ENCODE measurements around the gene CRACDL. TPM values are rescaled to one million over a fixed set of nuclear protein-coding genes. Genes with fewer than 3 reads are reported as not detected.

Gene CRACDL
- total RNA-seq, 2 donors from 2014 or later, result 14.8 to 22.4 TPM

GRCh38 chr2:98833172-98833916, 102.7 kb downstream of the CRACDL start:
- ATAC-seq, result peak; percentile 53

GRCh38 chr2:98832172-98832571, 103.9 kb downstream of the CRACDL start:
- intact Hi-C loops (cut with DNase I, micrococcal nuclease), result no loop called here
- no peak for ATAC-seq
- DNase-seq, result no peak

More at GRCh38 chr2:98833172-98833916, 102.7 kb downstream of the CRACDL start:
- DNase-seq, result no peak
- intact Hi-C loops (cut with DNase I, micrococcal nuclease), result no loop called here

- DNase-seq (no peak), ATAC-seq (no peak)
- intact Hi-C loops (cut with DNase I, micrococcal nuclease), result no loop called here
These were observed 105.4 kb downstream of the CRACDL start for GRCh38 chr2:98830571-98831145.

GRCh38 chr2:98829581-98830270, 106.3 kb downstream of the CRACDL start:
- no peak for DNase-seq
- intact Hi-C loops (cut with DNase I, micrococcal nuclease), result no loop called here
- no peak for ATAC-seq

- no peak for DNase-seq
- no peak for ATAC-seq
- intact Hi-C loops (cut with DNase I, micrococcal nuclease), result no loop called here
These were observed 107.1 kb downstream of the CRACDL start for GRCh38 chr2:98828793-98829371.

- intact Hi-C loops (cut with DNase I, micrococcal nuclease), result no loop called here
- ATAC-seq (no peak), DNase-seq (no peak)
These were observed 107.7 kb downstream of the CRACDL start for GRCh38 chr2:98828369-98828744.

GRCh38 chr2:98827625-98828368, 108.2 kb downstream of the CRACDL start:
- intact Hi-C loops (cut with DNase I, micrococcal nuclease), result no loop called here
- ATAC-seq (no peak), DNase-seq (no peak)

GRCh38 chr2:98826856-98827255, 109.2 kb downstream of the CRACDL start:
- ATAC-seq (no peak), DNase-seq (no peak)
- intact Hi-C loops (cut with DNase I, micrococcal nuclease), result no loop called here

GRCh38 chr2:98825858-98826257, 110.2 kb downstream of the CRACDL start:
- DNase-seq, result no peak
- no peak for ATAC-seq
- intact Hi-C loops (cut with DNase I, micrococcal nuclease), result no loop called here

- no peak for DNase-seq
- intact Hi-C loops (cut with DNase I, micrococcal nuclease), result no loop called here
These were observed 110.6 kb downstream of the CRACDL start for GRCh38 chr2:98825404-98825803.

GRCh38 chr2:98825020-98825350, 111.0 kb downstream of the CRACDL start:
- no peak for ATAC-seq
- intact Hi-C loops (cut with DNase I, micrococcal nuclease), result no loop called here
- no peak for DNase-seq

More at GRCh38 chr2:98825404-98825803, 110.6 kb downstream of the CRACDL start:
- ATAC-seq, result no peak

- DNase-seq, result no peak
- intact Hi-C loops (cut with DNase I, micrococcal nuclease), result no loop called here
- ATAC-seq, result no peak
These were observed 111.6 kb downstream of the CRACDL start for GRCh38 chr2:98824256-98825019.

GRCh38 chr2:98823196-98824170, 112.5 kb downstream of the CRACDL start:
- ATAC-seq (no peak), DNase-seq (no peak)
- intact Hi-C loops (cut with DNase I, micrococcal nuclease), result no loop called here

GRCh38 chr2:98822301-98823164, 113.5 kb downstream of the CRACDL start:
- peak in 1 of 2 donors; percentile 39 for DNase-seq
- intact Hi-C loops (cut with DNase I, micrococcal nuclease), result no loop called here
- ATAC-seq, result peak; percentile 17

GRCh38 chr2:98821629-98822135, 114.3 kb downstream of the CRACDL start:
- intact Hi-C loops (cut with DNase I, micrococcal nuclease), result no loop called here
- DNase-seq, result no peak
- no peak for ATAC-seq

- DNase-seq (no peak), ATAC-seq (no peak)
- intact Hi-C loops (cut with DNase I, micrococcal nuclease), result no loop called here
These were observed 116.7 kb downstream of the CRACDL start for GRCh38 chr2:98819231-98819766.
